ENCODE measurements around the gene PPARG. TPM values are rescaled to one million over a fixed set of nuclear protein-coding genes. Genes with fewer than 3 reads are reported as not detected.

PPARG gene
- total RNA-seq, 2 experiments from 2014 or later, result 0.20 TPM; not detected in 1

DNA sequence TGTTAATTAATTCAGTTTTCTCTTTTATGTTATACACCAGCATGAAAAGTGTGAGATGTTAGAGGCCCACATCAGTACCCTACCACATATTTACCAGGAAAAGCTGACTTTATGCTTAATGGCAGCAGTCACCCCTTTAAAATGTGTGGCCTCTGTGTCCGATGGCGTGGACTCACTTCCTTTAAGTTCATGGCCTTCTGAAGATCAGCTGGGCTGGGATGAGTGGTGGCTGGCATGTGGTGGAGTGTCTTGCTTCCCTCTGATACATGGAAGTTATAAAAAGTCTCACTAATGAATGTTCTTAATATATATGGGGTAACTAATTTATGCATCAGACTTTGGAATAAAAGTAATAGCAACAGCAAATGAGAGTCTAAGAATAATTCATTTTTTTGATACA is 32.1 kb downstream of the PPARG start:
- no peak for DNase-seq
- no peaks in the 10 kb centered on the region for H3K4me1 Mint-ChIP-seq (ENCODE audit: low read depth)
- intact Hi-C loops (cut with micrococcal nuclease), result no loop called here
- H3K27ac Mint-ChIP-seq, result no peak overlapping the region
- no peak overlapping the region for H3K4me3 Mint-ChIP-seq
- peaks cover 19% of the 10 kb centered on the region for H3K27me3 Mint-ChIP-seq (ENCODE audit: low read depth)
- H3K9me3 Mint-ChIP-seq, result no peaks in the 10 kb centered on the region
- CTCF ChIA-PET, result no interaction called here
- no peaks in the 10 kb centered on the region for H3K36me3 Mint-ChIP-seq (ENCODE audit: low read depth)

DNA sequence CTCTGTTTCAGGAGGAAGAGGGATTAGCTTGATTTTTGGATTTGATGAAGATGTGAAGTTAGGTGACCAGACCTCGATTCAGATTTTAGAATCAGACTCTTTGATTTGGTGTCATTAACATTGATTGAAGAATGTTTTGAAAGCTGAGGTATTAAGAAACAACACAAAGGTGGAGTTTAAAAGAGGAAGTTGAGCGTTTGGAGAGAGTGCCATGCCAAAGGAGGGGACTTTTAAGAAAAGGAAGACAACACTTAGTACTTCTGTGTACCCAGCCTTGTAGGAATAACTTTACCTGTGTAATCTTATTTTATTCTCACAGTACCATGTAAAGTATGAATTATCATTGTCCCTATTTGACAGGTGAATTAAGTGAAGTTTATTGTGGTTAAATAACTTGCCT is 34.4 kb downstream of the PPARG start:
- DNase-seq, result no peak
- Mint-ChIP-seq H3K4me3 (no peak overlapping the region), H3K4me1 (ENCODE audit: low read depth) (no peaks in the 10 kb centered on the region), H3K27ac (no peak overlapping the region), H3K27me3 (ENCODE audit: low read depth) (peaks cover 19% of the 10 kb centered on the region), H3K36me3 (ENCODE audit: low read depth) (no peaks in the 10 kb centered on the region), H3K9me3 (no peaks in the 10 kb centered on the region)
- CTCF ChIA-PET, result interaction anchor here (1.0 kb wide), 1 partner anchor 157 kb away, joined by 4 read pairs; no protein-coding TSS in a partner anchor
- intact Hi-C loops (cut with micrococcal nuclease), result no loop called here

DNA sequence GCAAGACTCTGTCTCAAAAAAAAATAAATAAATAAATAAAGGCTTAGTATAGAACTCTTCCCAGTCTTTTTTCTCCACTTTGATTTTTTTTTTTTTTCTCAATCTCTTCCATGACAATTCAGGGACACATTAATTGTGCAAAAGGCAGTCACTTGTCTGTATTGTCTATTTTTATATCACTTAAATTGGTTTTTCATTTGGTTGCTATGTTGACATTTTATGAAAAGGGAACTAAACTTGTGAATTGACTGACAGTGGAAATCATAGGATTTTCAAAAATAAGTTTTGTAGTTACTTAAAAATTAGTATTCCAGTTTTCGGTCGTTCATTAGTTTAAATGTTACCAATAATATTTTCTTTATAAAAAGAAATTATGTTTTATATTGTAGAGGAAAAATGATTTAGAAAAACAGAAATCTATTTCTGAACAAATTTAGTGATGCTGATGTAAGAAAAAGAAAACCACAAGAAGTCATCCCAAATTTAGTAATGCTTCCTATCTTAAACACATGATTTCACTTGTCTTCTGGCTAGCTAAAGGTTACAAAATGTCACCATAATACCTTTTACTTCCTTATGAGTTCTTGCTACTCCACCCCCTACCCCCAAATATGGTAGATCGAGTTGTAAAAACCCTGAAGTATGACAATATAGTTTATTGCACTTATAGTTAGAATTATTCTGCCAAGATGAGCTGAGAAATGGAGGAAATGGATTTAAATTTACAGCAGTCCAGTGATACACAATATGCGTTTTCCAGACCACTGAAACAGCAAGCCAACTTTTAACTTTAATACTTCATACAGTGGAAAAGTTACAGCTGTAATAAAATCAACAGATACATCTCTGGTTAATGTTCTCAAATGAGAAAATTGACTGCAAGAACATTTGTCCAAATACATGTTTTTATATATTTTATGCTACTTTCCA is 37.0 kb downstream of the PPARG start:
- H3K4me3 Mint-ChIP-seq, result no peak overlapping the region

DNA sequence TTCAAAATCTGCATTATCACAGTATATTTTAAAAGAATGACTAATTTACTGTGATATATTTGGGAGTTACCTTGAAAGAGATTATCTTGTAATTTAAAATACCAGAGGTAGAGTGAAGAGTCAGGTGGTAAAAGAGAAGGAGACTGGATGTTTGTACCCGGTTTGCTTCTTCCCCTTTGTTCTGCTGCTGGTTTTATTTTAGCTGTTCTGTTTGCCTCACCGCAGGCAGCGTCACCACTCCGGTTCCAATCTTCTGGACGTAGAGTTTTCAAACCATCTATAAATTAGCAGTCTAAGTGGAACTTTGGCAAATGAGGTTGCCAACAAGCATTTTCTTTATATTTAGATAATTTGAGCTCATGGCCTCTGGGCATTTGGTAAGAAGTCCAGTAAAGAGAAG is 38.2 kb downstream of the PPARG start:
- intact Hi-C loops (cut with micrococcal nuclease), result no loop called here
- CTCF ChIA-PET, result interaction anchor here (0.6 kb wide), 1 partner anchor 725 kb away, joined by 3 read pairs; no protein-coding TSS in a partner anchor
- no peak overlapping the region for H3K27ac Mint-ChIP-seq

More for the DNA sequence above, 37.0 kb downstream of the PPARG start:
- CTCF ChIA-PET, result no interaction called here
- Mint-ChIP-seq H3K27me3 (ENCODE audit: low read depth) (peaks cover 22% of the 10 kb centered on the region), H3K36me3 (ENCODE audit: low read depth) (no peaks in the 10 kb centered on the region), H3K27ac (no peak overlapping the region), H3K4me1 (ENCODE audit: low read depth) (no peaks in the 10 kb centered on the region), H3K9me3 (no peaks in the 10 kb centered on the region)
- DNase-seq, result no peak
- intact Hi-C loops (cut with micrococcal nuclease), result no loop called here

DNA sequence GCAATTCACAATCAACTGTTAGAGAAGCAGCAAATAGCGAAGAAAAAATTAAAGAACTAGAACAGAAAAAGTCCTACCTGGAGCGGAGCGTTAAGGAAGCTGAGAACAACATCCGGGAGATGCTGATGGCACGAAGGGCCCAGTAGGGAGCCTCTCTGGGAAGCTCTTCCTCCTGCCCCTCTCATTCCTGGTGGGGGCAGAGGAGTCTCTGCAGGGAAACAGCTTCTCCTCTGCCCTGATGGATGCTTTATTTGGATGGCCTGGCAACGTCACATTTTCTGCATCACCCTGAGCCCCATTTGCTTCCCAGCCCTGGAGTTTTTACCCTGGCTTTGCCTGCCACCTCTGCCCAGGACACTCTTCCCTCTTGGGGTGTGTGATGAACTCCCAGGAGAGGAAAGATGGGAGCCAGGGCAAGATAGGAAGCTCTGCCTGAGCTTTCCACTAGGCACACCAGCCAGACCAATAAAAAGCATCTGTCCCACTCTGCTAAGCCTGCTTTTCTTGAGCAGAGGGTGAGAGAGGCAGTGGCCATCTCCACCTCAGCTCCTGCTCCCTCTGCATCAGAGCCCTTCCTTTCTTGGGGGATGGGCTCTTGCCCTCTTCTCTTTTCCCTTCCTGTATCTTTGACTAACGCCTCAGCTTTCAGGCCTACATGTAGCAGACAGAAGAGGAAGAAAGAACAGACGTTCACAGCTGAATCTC is 39.4 kb downstream of the PPARG start:
- Mint-ChIP-seq H3K27ac (no peak overlapping the region), H3K9me3 (no peaks in the 10 kb centered on the region), H3K4me3 (no peak overlapping the region), H3K27me3 (ENCODE audit: low read depth) (peaks cover 16% of the 10 kb centered on the region), H3K36me3 (ENCODE audit: low read depth) (no peaks in the 10 kb centered on the region), H3K4me1 (ENCODE audit: low read depth) (no peaks in the 10 kb centered on the region)
- DNase-seq, result no peak
- CTCF ChIA-PET, result no interaction called here
- intact Hi-C loops (cut with micrococcal nuclease), result no loop called here

More for the DNA sequence above, 38.2 kb downstream of the PPARG start:
- DNase-seq, result no peak
- H3K9me3 Mint-ChIP-seq, result no peaks in the 10 kb centered on the region
- H3K27me3 Mint-ChIP-seq (ENCODE audit: low read depth), result peaks cover 22% of the 10 kb centered on the region
- H3K4me1 Mint-ChIP-seq (ENCODE audit: low read depth), result no peaks in the 10 kb centered on the region
- H3K36me3 Mint-ChIP-seq (ENCODE audit: low read depth), result no peaks in the 10 kb centered on the region
- no peak overlapping the region for H3K4me3 Mint-ChIP-seq

DNA sequence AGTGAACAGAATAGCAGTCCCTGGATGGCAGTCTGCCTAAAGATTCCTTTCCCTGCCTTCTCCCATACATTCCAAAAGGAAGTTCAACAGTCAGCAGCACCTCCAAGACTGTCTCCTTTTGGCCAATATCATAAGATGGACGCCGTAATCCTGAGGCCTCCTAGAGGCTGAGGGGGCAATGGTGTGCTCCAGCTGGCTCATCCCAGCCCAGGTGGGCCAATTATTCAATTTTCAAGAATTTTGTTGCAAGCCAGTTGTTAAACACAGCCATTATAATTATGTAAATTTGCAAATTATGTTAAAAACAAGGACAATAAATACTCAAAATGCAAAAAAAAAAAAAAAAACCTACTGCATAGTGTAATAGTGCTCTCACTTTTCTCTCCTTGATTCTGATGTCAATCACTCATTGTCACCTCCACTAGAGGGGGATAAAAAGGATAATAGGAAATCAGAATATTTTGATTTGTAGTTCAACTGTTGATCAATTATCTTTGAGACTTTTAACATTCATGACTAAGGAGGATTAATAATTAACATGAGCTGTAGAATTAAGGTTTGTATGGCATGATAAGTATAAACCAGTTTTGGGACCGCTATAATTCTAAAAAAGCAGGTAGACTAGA is 40.1 kb downstream of the PPARG start:
- peaks cover 11% of the 10 kb centered on the region for H3K27me3 Mint-ChIP-seq (ENCODE audit: low read depth)
- H3K9me3 Mint-ChIP-seq, result no peaks in the 10 kb centered on the region

DNA sequence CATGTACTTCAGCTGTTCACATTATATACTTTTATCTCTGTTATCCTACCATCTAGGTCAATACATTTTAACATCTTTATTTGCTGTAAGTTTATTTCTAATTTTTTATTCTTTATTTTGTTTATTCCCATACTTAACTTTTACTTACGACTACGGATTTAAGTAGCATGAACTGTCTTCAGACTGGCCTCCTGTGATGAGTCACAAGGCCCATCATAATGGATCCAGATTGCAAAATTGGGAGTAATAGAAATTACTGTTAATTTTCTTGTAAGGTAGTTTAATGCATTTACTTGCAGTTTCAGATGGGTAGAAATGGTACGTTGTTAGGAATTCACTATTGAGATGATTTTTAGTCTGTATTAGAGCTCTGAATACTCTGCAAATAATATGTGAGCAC is 45.9 kb downstream of the PPARG start:
- no peak for DNase-seq
- Mint-ChIP-seq H3K9me3 (no peaks in the 10 kb centered on the region), H3K27ac (no peak overlapping the region), H3K4me1 (ENCODE audit: low read depth) (peaks cover 10% of the 10 kb centered on the region), H3K27me3 (ENCODE audit: low read depth) (peaks cover 2% of the 10 kb centered on the region), H3K4me3 (no peak overlapping the region), H3K36me3 (ENCODE audit: low read depth) (no peaks in the 10 kb centered on the region)
- CTCF ChIA-PET, result no interaction called here
- intact Hi-C loops (cut with micrococcal nuclease), result no loop called here

More for the DNA sequence above, 40.1 kb downstream of the PPARG start:
- intact Hi-C loops (cut with micrococcal nuclease), result no loop called here
- no peak overlapping the region for H3K27ac Mint-ChIP-seq
- H3K4me3 Mint-ChIP-seq, result no peak overlapping the region
- CTCF ChIA-PET, result no interaction called here
- no peak for DNase-seq
- no peaks in the 10 kb centered on the region for H3K36me3 Mint-ChIP-seq (ENCODE audit: low read depth)
- no peaks in the 10 kb centered on the region for H3K4me1 Mint-ChIP-seq (ENCODE audit: low read depth)

DNA sequence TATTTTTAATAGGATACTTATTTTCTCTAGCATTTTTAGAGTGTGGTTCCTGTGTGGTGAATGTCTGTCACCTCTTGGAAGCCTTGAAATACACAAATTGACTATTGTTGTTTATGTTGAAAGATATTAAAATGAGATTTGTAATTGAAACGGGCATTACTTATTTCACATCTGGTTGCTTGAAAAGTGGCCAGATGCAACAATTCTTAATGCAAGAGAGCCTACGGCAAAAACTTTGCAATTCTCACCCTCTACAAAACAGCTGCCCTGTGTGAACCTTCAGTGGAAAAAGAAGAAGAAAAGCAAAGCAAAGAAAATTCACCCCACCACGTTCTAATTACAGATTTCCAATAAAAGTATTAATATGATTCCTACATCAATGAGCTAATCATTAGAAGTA is 46.6 kb downstream of the PPARG start:
- H3K27ac Mint-ChIP-seq, result no peak overlapping the region
- H3K27me3 Mint-ChIP-seq (ENCODE audit: low read depth), result peaks cover 2% of the 10 kb centered on the region
- intact Hi-C loops (cut with micrococcal nuclease), result no loop called here
- DNase-seq, result no peak
- no peaks in the 10 kb centered on the region for H3K36me3 Mint-ChIP-seq (ENCODE audit: low read depth)
- CTCF ChIA-PET, result interaction anchor here (0.7 kb wide), 1 partner anchor 145 kb away, joined by 3 read pairs; no protein-coding TSS in a partner anchor
- no peak overlapping the region for H3K4me3 Mint-ChIP-seq
- no peaks in the 10 kb centered on the region for H3K9me3 Mint-ChIP-seq
- peaks cover 10% of the 10 kb centered on the region for H3K4me1 Mint-ChIP-seq (ENCODE audit: low read depth)

DNA sequence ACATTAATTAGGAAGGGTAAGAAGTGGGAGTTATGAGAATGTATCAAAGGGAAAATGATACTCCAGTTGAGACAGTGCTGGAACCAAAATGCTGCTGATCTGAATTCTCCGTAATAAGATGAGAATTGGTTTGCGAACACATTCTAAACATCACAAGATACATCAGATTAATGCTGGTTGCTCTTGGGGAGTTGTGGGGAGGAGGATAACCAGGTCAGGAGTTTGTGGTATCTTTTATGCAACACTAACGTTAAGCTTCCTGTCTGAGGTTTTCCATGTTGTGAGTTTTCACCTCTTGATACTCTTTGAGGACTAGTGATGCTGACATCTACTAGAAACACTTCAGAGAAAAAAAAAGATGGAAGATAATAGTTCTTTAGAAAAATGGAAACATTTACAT is 47.2 kb downstream of the PPARG start:
- CTCF ChIA-PET, result interaction anchor here (0.7 to 1.2 kb wide), 2 partner anchors 9 to 144 kb away, joined by 3 read pairs; no protein-coding TSS in a partner anchor
- Mint-ChIP-seq H3K4me1 (ENCODE audit: low read depth) (peaks cover 10% of the 10 kb centered on the region), H3K27ac (no peak overlapping the region), H3K4me3 (no peak overlapping the region), H3K36me3 (ENCODE audit: low read depth) (no peaks in the 10 kb centered on the region), H3K9me3 (no peaks in the 10 kb centered on the region), H3K27me3 (ENCODE audit: low read depth) (peaks cover 2% of the 10 kb centered on the region)
- no peak for DNase-seq
- intact Hi-C loops (cut with micrococcal nuclease), result no loop called here

DNA sequence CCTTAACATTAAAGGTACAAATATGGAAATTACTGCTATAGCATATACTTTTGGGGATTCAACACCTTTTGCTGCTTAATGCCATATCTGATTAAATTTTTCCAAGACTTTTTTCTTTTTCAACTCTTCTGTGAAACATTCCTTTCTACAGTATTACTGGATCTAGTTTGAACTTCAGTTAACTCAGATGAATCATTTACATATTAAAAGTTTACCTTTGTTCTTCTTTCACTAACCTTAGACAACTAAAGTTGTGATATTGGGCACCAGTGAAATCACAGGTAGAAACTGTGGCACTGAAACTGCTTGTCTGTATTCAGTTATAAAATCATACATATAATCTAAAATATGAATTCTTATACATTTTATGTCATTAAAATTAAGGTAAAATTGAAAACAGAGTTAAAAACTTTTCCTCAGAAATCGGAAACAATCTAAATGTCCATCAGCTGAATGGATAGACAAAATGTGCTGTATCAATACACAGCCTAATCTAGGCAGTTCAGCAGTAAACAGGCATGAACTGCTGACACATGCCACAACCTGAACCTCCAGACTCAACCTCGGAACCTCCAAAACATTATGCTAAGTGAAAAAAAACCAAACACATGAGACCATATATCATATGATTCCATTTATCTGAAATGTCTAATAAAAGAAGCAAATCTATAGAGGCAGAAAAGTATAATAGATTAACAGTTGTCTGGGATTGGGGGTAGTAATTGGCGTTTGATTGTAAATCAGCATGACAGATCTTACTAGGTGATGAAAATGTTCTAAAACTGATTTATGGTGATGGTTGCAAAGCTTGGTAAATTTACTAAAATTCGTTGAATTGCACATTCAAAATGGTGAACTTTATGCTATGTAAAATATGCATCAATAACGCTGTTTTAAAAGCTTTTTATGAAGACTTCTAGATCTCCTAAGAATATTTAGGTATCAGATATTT is 50.0 kb downstream of the PPARG start:
- no peak for DNase-seq
- H3K36me3 Mint-ChIP-seq (ENCODE audit: low read depth), result no peaks in the 10 kb centered on the region
- H3K27me3 Mint-ChIP-seq (ENCODE audit: low read depth), result peaks cover 3% of the 10 kb centered on the region
- no peaks in the 10 kb centered on the region for H3K9me3 Mint-ChIP-seq
- intact Hi-C loops (cut with micrococcal nuclease), result no loop called here
- no peak overlapping the region for H3K27ac Mint-ChIP-seq
- H3K4me1 Mint-ChIP-seq (ENCODE audit: low read depth), result peaks cover 10% of the 10 kb centered on the region
- CTCF ChIA-PET, result no interaction called here
- H3K4me3 Mint-ChIP-seq, result no peak overlapping the region

DNA sequence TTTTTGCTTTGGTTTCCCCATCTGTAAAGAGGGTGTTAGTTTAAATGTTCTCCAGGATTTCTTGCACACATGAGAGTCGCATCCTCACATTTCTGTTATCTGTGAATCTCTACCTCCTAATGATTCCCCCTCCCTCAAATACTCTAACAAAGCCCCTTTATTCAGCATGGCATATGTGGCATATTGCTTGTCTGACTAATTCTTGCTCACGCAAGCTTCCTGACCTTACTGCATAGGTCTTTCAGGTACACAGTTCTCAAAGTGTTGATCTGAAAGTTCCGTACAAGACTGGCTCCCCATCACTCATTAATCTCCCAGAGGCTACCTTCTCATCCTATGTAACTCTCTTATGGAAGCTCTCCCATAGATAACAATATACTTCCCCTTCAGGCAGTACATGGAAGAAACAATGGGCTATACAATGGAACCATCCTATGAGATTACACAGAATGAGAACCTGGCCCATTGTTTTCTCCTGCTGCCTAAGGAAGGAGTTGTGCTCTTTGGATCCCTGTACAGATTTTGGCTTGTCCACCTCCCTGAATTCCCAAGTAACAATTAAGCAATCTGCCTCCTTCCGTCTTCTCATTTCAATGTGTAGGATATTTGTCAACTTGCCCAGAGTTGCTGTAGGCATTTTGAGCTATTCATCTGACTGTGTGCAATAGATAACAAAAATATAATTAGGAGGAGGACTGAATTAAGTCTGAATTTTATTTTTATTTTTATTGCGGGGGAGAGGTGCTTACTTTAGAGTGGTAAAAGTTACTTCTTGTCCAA is 51.0 kb downstream of the PPARG start:
- Mint-ChIP-seq H3K9me3 (no peaks in the 10 kb centered on the region), H3K4me3 (no peak overlapping the region), H3K36me3 (ENCODE audit: low read depth) (no peaks in the 10 kb centered on the region), H3K4me1 (ENCODE audit: low read depth) (peaks cover 10% of the 10 kb centered on the region), H3K27ac (no peak overlapping the region), H3K27me3 (ENCODE audit: low read depth) (peaks cover 3% of the 10 kb centered on the region)
- intact Hi-C loops (cut with micrococcal nuclease), result no loop called here
- CTCF ChIA-PET, result no interaction called here
- no peak for DNase-seq

All from activated naive CD4-positive, alpha-beta T cell treated with anti-CD3 and anti-CD28 coated beads for 36 hours (primary cell).